Adipocyte (in vitro differentiated cells): ENCODE data around the gene FUT4.
"Not testable (repeated sequence)": the region's sequence is repeated elsewhere in the genome, so short reads cannot be mapped to it uniquely, and the experiment has no call there.

Source experiments
- DNase-seq: peaks from one replicate; pipeline ENCODE4 v3.0.0-alpha.2; 2015; ENCODE audit warnings: low read depth
- H3K27me3 ChIP-seq: replicated peaks from 2 replicates; pipeline ENCODE4 v1.7.0; 2013; ENCODE audit warnings: mild to moderate bottlenecking, low read length, moderate library complexity; ENCODE audit not compliant: control insufficient read depth, insufficient read depth
- H3K36me3 ChIP-seq: 2 replicates; pipeline ENCODE4 v1.7.0; 2013; ENCODE audit warnings: low read length, mild to moderate bottlenecking, moderate library complexity; ENCODE audit not compliant: control insufficient read depth, insufficient read depth, severe bottlenecking
- H3K4me1 ChIP-seq: 2 replicates; pipeline ENCODE4 v1.7.0; 2013; ENCODE audit warnings: mild to moderate bottlenecking, low read length, moderate library complexity; ENCODE audit not compliant: control insufficient read depth, insufficient read depth
- H3K4me3 ChIP-seq: 2 replicates; pipeline ENCODE4 v1.7.0; 2013; ENCODE audit warnings: mild to moderate bottlenecking, low read length, moderate library complexity
- H3K9ac ChIP-seq: 2 replicates; pipeline ENCODE4 v1.7.0; 2013; ENCODE audit warnings: mild to moderate bottlenecking, low read length, moderate library complexity
- H3K9me3 ChIP-seq: 2 replicates; pipeline ENCODE4 v1.7.0; 2013; ENCODE audit warnings: mild to moderate bottlenecking, low read length, moderate library complexity; ENCODE audit not compliant: control insufficient read depth

FUT4 gene, protein sequence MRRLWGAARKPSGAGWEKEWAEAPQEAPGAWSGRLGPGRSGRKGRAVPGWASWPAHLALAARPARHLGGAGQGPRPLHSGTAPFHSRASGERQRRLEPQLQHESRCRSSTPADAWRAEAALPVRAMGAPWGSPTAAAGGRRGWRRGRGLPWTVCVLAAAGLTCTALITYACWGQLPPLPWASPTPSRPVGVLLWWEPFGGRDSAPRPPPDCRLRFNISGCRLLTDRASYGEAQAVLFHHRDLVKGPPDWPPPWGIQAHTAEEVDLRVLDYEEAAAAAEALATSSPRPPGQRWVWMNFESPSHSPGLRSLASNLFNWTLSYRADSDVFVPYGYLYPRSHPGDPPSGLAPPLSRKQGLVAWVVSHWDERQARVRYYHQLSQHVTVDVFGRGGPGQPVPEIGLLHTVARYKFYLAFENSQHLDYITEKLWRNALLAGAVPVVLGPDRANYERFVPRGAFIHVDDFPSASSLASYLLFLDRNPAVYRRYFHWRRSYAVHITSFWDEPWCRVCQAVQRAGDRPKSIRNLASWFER

GRCh38 chr11:94543695-94544645 is at the start of gene FUT4:
Gene FUT4 (plus strand): TSS chr11:94543921. CDS start chr11:94544134, 213 bp downstream.
- peak; percentile 84 for DNase-seq
- peak within 1 kb of the TSS; percentile 94 for H3K9ac ChIP-seq
- H3K36me3 ChIP-seq: peaks cover 2% of the 10 kb centered on the region
- peak within 1 kb of the TSS; percentile 83 for H3K4me3 ChIP-seq
- H3K27me3 ChIP-seq: no peaks in the 10 kb centered on the region
- H3K9me3 ChIP-seq: no peaks in the 10 kb centered on the region
- H3K4me1 ChIP-seq: peaks cover 40% of the 10 kb centered on the region

- Histone ChIP-seq H3K9ac (peak overlapping the region; percentile 86), H3K36me3 (peaks cover 37% of the 10 kb centered on the region), H3K27me3 (no peaks in the 10 kb centered on the region), H3K4me1 (peaks cover 19% of the 10 kb centered on the region), H3K4me3 (peak overlapping the region; percentile 95), H3K9me3 (no peaks in the 10 kb centered on the region)
- peak; percentile 30 for DNase-seq
These were observed 49.5 kb upstream of the FUT4 start for GRCh38 chr11:94494126-94494680.

GRCh38 chr11:94500181-94500580 is 43.5 kb upstream of the FUT4 start:
- H3K4me3 ChIP-seq: no peak overlapping the region
- H3K4me1 ChIP-seq: peaks cover 4% of the 10 kb centered on the region
- H3K9me3 ChIP-seq: no peaks in the 10 kb centered on the region
- H3K9ac ChIP-seq: no peak overlapping the region
- no peaks in the 10 kb centered on the region for H3K27me3 ChIP-seq
- H3K36me3 ChIP-seq: peaks cover 36% of the 10 kb centered on the region
- DNase-seq: no peak

DNA sequence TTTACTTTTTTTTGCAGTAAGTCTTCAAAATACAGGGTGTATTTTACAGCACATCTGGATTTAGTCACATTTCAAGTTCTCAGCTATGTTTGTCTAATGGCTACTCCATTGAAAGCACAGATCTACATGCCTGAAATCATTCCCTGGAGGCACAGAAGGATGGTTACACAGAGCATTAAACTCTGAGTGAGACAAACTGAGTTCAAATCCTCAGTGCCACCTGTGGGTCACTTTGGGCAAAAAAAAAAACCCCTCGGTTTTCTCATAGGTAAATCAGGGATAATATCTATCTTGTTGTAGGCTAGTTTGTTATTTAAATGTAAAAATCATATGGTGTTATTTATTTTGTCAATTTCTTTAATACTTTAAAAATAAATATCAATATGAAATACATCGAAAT is 42.2 kb upstream of the FUT4 start:
- H3K9me3 ChIP-seq: no peaks in the 10 kb centered on the region
- no peak overlapping the region for H3K9ac ChIP-seq
- H3K4me1 ChIP-seq: no peaks in the 10 kb centered on the region
- peaks cover 36% of the 10 kb centered on the region for H3K36me3 ChIP-seq
- no peak overlapping the region for H3K4me3 ChIP-seq
- DNase-seq: no peak
- no peaks in the 10 kb centered on the region for H3K27me3 ChIP-seq

GRCh38 chr11:94504689-94505293 is 38.9 kb upstream of the FUT4 start:
- Histone ChIP-seq H3K9ac (no peak overlapping the region), H3K4me1 (no peaks in the 10 kb centered on the region), H3K9me3 (no peaks in the 10 kb centered on the region), H3K27me3 (no peaks in the 10 kb centered on the region), H3K4me3 (no peak overlapping the region), H3K36me3 (peaks cover 3% of the 10 kb centered on the region)
- DNase-seq: peak; percentile 90

- H3K4me3 ChIP-seq, H3K27me3 ChIP-seq, H3K36me3 ChIP-seq, DNase-seq, H3K9ac ChIP-seq, H3K4me1 ChIP-seq, H3K9me3 ChIP-seq: not testable (repeated sequence)
These were observed 37.2 kb upstream of the FUT4 start for GRCh38 chr11:94506513-94506912.

DNA sequence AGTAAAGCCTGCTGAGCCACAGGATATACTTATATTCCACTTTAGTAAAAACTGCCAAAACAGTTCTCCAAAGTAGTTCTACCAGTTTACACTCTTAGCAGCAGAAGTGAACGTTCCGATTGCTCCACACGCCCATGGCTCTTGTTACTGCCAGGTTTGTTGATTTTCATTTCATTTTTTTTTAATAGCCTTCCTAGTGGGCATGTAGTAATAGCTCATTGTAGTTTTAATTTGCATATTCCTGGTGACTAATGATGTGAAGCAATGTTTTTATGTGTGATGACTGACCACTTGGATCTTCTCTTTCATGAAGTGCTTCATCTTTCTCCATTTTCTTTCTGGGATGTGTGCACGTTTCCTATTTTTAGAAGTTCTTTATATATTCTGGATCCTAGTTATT is 36.2 kb upstream of the FUT4 start:
- H3K9me3 ChIP-seq: no peaks in the 10 kb centered on the region
- no peaks in the 10 kb centered on the region for H3K4me1 ChIP-seq
- no peaks in the 10 kb centered on the region for H3K36me3 ChIP-seq
- H3K27me3 ChIP-seq: no peaks in the 10 kb centered on the region
- no peak overlapping the region for H3K4me3 ChIP-seq
- DNase-seq: no peak
- no peak overlapping the region for H3K9ac ChIP-seq

DNA sequence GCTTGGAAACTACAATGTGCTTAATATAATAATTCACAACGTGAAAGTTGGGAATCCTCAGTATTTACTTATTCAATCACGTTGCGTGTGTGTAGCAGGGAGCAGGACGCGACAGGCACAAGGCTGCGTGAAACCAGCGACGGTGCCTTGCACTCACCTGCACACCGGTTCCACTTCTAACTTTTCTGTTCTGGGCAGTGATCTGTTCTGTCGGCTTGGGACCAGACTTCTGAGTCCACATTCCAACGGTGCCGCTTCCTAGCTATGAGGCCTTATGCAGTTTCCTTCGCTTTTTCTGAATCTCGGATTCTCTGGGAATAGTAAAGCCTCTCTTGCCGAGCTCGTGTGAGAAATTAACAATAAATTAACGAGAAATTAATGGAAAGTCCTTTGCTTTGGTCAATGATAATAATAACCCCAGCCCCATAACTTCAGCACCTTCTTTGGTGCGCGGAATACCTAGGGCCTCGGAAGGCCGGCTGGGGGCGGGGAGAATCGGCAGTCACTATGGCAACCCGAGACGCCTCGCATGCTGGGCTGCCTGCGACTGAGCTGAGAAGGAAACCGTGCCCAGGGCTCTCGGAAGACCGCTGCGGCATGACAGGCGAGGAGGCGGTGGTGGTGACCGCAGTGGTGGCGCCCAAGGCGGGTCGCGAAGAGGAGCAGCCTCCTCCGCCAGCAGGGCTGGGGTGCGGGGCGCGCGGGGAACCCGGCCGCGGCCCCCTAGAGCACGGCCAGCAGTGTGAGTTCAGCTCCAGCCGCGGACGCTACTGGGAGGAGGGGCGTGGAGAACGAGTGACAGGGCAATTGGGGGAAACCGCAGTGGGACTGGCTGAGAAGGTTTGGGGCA is 31.6 kb upstream of the FUT4 start, which contains the start of gene C11orf97:
C11orf97 (plus strand) TSS at position 530 of the 850 bp plus-strand sequence; CDS start at position 598, 68 bp downstream.
- H3K27me3 ChIP-seq: no peaks in the 10 kb centered on the region
- peak within 1 kb of the TSS; percentile 30 for H3K9ac ChIP-seq

DNA sequence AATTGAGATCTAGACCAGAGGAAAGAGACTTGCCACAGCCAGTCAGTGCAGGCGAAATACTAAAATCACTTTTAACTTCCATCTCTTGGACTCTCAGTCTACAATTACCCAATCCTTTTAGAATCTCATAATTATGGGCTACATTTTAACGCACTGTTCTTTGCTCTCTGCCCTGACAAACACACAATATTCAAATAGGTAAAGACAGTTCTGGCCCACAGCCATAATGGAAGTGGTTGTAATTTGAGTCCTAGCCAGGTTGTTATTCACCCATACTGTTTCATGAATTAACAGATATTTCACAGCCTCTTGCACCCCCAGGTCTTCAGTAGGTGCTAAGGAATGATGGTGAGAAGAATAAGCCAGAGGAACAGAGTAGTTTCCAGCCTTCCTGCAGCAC is 30.6 kb upstream of the FUT4 start:
- DNase-seq: no peak
- Histone ChIP-seq H3K36me3 (no peaks in the 10 kb centered on the region), H3K9me3 (no peaks in the 10 kb centered on the region), H3K27me3 (no peaks in the 10 kb centered on the region), H3K9ac (no peak overlapping the region), H3K4me3 (peak overlapping the region; percentile 84), H3K4me1 (peaks cover 7% of the 10 kb centered on the region)

More for the DNA sequence above, 31.6 kb upstream of the FUT4 start, which contains the start of gene C11orf97:
- peaks cover 7% of the 10 kb centered on the region for H3K4me1 ChIP-seq
- no peaks in the 10 kb centered on the region for H3K36me3 ChIP-seq
- peak within 1 kb of the TSS; percentile 84 for H3K4me3 ChIP-seq
- peak; percentile 68 for DNase-seq
- H3K9me3 ChIP-seq: no peaks in the 10 kb centered on the region

DNA sequence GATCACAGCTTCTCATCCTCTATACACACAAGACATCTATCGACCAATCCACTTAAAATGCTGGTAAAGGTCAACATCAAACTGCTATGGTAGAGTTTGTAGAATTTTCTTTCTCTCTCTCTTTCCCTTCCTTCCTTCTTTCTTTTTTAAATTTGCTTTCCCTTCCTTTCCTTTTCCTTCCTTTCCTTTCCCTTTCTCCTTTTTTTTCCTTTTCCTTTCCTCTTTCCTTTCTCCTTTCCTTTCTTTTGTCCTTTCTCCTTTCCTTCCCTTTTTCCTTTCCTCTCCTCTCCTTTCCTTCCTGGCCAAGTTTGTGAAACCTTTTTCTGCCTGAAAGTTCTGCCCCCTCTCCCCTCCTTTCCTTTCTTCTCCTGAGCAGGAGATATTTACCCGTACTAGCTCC is 28.3 kb upstream of the FUT4 start:
- no peaks in the 10 kb centered on the region for H3K9me3 ChIP-seq
- no peak overlapping the region for H3K9ac ChIP-seq
- no peak overlapping the region for H3K4me3 ChIP-seq
- no peaks in the 10 kb centered on the region for H3K27me3 ChIP-seq
- peaks cover 7% of the 10 kb centered on the region for H3K4me1 ChIP-seq
- H3K36me3 ChIP-seq: no peaks in the 10 kb centered on the region
- no peak for DNase-seq
